HepG2 (cell line): ENCODE results near the gene KLHL28. TPM values are rescaled to one million over a fixed set of nuclear protein-coding genes. Genes with fewer than 3 reads are reported as not detected.
A peak's percentile ranks its signal among the peaks of the same experiment; 100 is the strongest.

ENCODE experiments used
- ATAC-seq: fragments of 200-7000 bp; cut with Tn5 transposase; 3 replicates; pipeline ENCODE4 v1.9.1; 2020; ENCODE audit warnings: mild to moderate bottlenecking, moderate library complexity
- BruUV-seq: library from RNA; stranded (reverse); fragments of 400-500 nt; replicated peaks from 2 replicates; lab custom pipeline; 2021; lab: Mats Ljungman, UMichigan
- CTCF ChIA-PET: fragments of 300-600 bp; formaldehyde crosslinking; extraction: SDS; loops from one replicate; lab custom pipeline; 2021; ENCODE audit warnings: low total read pairs, inconsistent platforms, low intra/inter-chr PET ratio; lab: Yijun Ruan, JAX
- POLR2A ChIA-PET: fragments of 350-600 bp; sonication (Branson Sonifier 250); formaldehyde crosslinking; loops from one replicate; lab custom pipeline; 2020; ENCODE audit warnings: antibody characterized with exemption, inconsistent platforms; lab: Yijun Ruan, JAX
- DNase-seq: peaks from one replicate; pipeline ENCODE4 v3.0.0-alpha.2; 2015; ENCODE audit warnings: low spot score
- FAIRE-seq: peaks from 3 replicates; lab custom pipeline; 2011; peaks lifted over from hg19 to GRCh38; lab: Jason Lieb, UNC
- H2AFZ ChIP-seq: one replicate; pipeline ENCODE4 v1.6.1; 2011; ENCODE audit warnings: low read length, inconsistent platforms
- H3K27ac ChIP-seq: fragments of 300-600 bp; 3 replicates; pipeline ENCODE4 v1.8.0; 2011; ENCODE audit warnings: mixed run types, mild to moderate bottlenecking, mixed read lengths, low read length, inconsistent platforms; ENCODE audit not compliant: insufficient read depth; ENCODE audit errors: extremely low read length
- H3K27me3 ChIP-seq, 2 experiments: fragments of 200-600 bp in 1 of 2; 2 replicates in 1 of 2; 3 replicates in 1 of 2; pipeline versions ENCODE4 v1.6.0 to v1.8.0; 2011; ENCODE audit warnings: low read length in 2 of 2, mild to moderate bottlenecking in 2 of 2, moderate library complexity in 2 of 2, inconsistent platforms in 1 of 2; ENCODE audit not compliant: insufficient read depth in 2 of 2, control insufficient read depth in 1 of 2
- H3K36me3 ChIP-seq, 2 experiments: fragments of 200-600 bp in 1 of 2; replicated peaks in 1 of 2; 2 replicates in 1 of 2; 3 replicates in 1 of 2; pipeline versions ENCODE4 v1.5.1 to v1.8.0; 2011; ENCODE audit warnings: low read length in 2 of 2, inconsistent platforms in 1 of 2; ENCODE audit not compliant: insufficient read depth in 2 of 2, control insufficient read depth in 1 of 2
- H3K4me1 ChIP-seq: 2 replicates; pipeline ENCODE4 v1.5.1; 2012; ENCODE audit warnings: low read length, inconsistent platforms; ENCODE audit not compliant: insufficient read depth
- H3K4me2 ChIP-seq: 2 replicates; pipeline ENCODE4 v1.6.0; 2011; ENCODE audit warnings: low read depth, low read length, inconsistent platforms
- H3K4me3 ChIP-seq, 3 experiments: fragments of 200-600 bp in 1 of 3; sonication (generic), shearing (Covaris generic) in 1 of 3; replicated peaks in 1 of 3; 2 replicates each; pipeline ENCODE4 v1.5.1; 2011 to 2016; ENCODE audit warnings: low read length in 3 of 3, inconsistent platforms in 2 of 3, low read depth in 2 of 3, mild to moderate bottlenecking in 2 of 3, control low read depth in 1 of 3, mixed read lengths in 1 of 3; ENCODE audit not compliant: insufficient read depth in 1 of 3
- H3K79me2 ChIP-seq: one replicate; pipeline ENCODE4 v1.6.1; 2011; ENCODE audit warnings: low read length, inconsistent platforms; ENCODE audit not compliant: insufficient read depth
- H3K9ac ChIP-seq: 2 replicates; pipeline ENCODE4 v1.6.0; 2011; ENCODE audit warnings: mild to moderate bottlenecking, low read depth, low read length, inconsistent platforms; ENCODE audit not compliant: insufficient read depth
- H3K9me3 ChIP-seq: 2 replicates; pipeline ENCODE4 v1.5.1; 2012; ENCODE audit warnings: mild to moderate bottlenecking, low read length
- H4K20me1 ChIP-seq: 2 replicates; pipeline ENCODE4 v1.6.0; 2011; ENCODE audit warnings: inconsistent platforms, mild to moderate bottlenecking, low read length, moderate library complexity; ENCODE audit not compliant: insufficient read depth
- ADNP ChIP-seq: sonication (generic); formaldehyde crosslinking; IDR thresholded peaks from 2 replicates; pipeline ENCODE4 v1.4.0; 2020; ENCODE audit warnings: missing genetic modification reagents
- KDM6A ChIP-seq: IDR thresholded peaks from 2 replicates; pipeline ENCODE4 v1.6.1; 2016; ENCODE audit warnings: low read depth
- TBX2 ChIP-seq: sonication (generic); formaldehyde crosslinking; IDR thresholded peaks from 2 replicates; pipeline ENCODE4 v1.5.0; 2020; ENCODE audit warnings: missing genetic modification reagents, mild to moderate bottlenecking, borderline replicate concordance
- TEAD3 ChIP-seq: optimal IDR thresholded peaks from 2 replicates; pipeline ENCODE3; 2016; ENCODE audit warnings: borderline replicate concordance
- THAP11 ChIP-seq: IDR thresholded peaks from 2 replicates; pipeline ENCODE4 v1.6.1; 2016; ENCODE audit warnings: missing biosample characterization, missing genetic modification reagents
- ZNF550 ChIP-seq: sonication (generic); formaldehyde crosslinking; IDR thresholded peaks from 2 replicates; pipeline ENCODE4 v1.4.0; 2020; ENCODE audit warnings: mild to moderate bottlenecking, missing genetic modification reagents, borderline replicate concordance
- ZNF629 ChIP-seq: sonication (generic); formaldehyde crosslinking; conservative IDR thresholded peaks from 2 replicates; pipeline ENCODE4 v1.5.0; 2020; ENCODE audit warnings: missing genetic modification reagents
- WGBS: methylation state at CpG from one replicate; pipeline ENCODE4 v1.1.6; 2017; ENCODE audit warnings: low lambda C conversion rate; 5-methylcytosine and 5-hydroxymethylcytosine counted together
- in situ Hi-C: cut with HindIII; loops from 2 replicates; pipeline ENCODE4 v1.10.0; 2017; ENCODE audit warnings: low pct_unique_long_range_greater_than_20kb; ENCODE audit not compliant: extremely low pct_ligation_motif_present
- intact Hi-C: fragments of 100-400 bp; cut with micrococcal nuclease; formaldehyde crosslinking; loops from one replicate; pipeline ENCODE4 v1.10.0; 2022; ENCODE audit not compliant: unreplicated experiment
- polyA plus RNA-seq, 8 experiments: library from polyadenylated mRNA; depleted of rRNA in 3 of 8; stranded (reverse) in 7 of 8; unstranded in 1 of 8; fragments of >200 nt; fragmentation: Illumina TruSeq in 4 of 8; extraction: Trizol in 4 of 8; gene quantifications; 2 replicates each; pipeline versions ENCODE4 v1.2.1 to v1.2.3, GENCODE V29; 2011 to 2016; ENCODE audit warnings: low read depth in 4 of 8, missing spikeins in 1 of 8, mixed read lengths in 1 of 8; ENCODE audit not compliant: insufficient read depth in 1 of 8
- total RNA-seq, 5 experiments: library from RNA; depleted of rRNA; stranded (reverse); fragments of >200 nt; fragmentation: Illumina TruSeq; extraction: Trizol; gene quantifications; 2 replicates each; pipeline ENCODE4 v1.2.3, GENCODE V29; 2016; ENCODE audit warnings: low read depth in 1 of 5
- TF ChIP-seq, protein P1 (sequence below): IDR thresholded peaks from 2 replicates; pipeline ENCODE4 v1.6.1; 2016; ENCODE audit warnings: low read depth, control low read depth

The KLHL28 gene
- total and polyA plus RNA-seq, 2 of the 13 experiments (the other 11 are each of a cell fraction or from before 2014, with no cell fraction given): 3.4 to 6.6 TPM

GRCh38 chr14:44963775-44964380, 2.1 kb upstream of the KLHL28 start (continued):
- TF ChIP-seq, protein P1, sequence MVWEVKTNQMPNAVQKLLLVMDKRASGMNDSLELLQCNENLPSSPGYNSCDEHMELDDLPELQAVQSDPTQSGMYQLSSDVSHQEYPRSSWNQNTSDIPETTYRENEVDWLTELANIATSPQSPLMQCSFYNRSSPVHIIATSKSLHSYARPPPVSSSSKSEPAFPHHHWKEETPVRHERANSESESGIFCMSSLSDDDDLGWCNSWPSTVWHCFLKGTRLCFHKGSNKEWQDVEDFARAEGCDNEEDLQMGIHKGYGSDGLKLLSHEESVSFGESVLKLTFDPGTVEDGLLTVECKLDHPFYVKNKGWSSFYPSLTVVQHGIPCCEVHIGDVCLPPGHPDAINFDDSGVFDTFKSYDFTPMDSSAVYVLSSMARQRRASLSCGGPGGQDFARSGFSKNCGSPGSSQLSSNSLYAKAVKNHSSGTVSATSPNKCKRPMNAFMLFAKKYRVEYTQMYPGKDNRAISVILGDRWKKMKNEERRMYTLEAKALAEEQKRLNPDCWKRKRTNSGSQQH (CRISPR knock-in tag): no peak
- peak; percentile 24; the same call in 1 of the 2 replicates for TF ChIP-seq THAP11 (CRISPR knock-in tag)
- TF ChIP-seq TEAD3: peak; percentile 55
- TF ChIP-seq TBX2 (CRISPR knock-in tag): no peak

GRCh38 chr14:44963044-44963528, 1.3 kb upstream of the KLHL28 start:
- Histone ChIP-seq H3K36me3 (no peaks in the 10 kb centered on the region), H3K9ac (peak overlapping the region; percentile 79), H3K9me3 (no peaks in the 10 kb centered on the region), H2AFZ (no peak overlapping the region), H4K20me1 (peaks cover 13% of the 10 kb centered on the region), H3K27ac (peak overlapping the region; percentile 77), H3K4me3 (peak overlapping the region; percentile 83 to 88 (median 84)), H3K27me3 (no peaks in the 10 kb centered on the region; a peak in 1 of 5 replicates), H3K4me2 (peak overlapping the region; percentile 82), H3K4me1 (peaks cover 44% of the 10 kb centered on the region), H3K79me2 (peaks cover 93% of the 10 kb centered on the region)
- no peak for FAIRE-seq
- TF ChIP-seq KDM6A (no peak), ADNP (CRISPR knock-in tag) (no peak), ZNF629 (CRISPR knock-in tag) (no peak), ZNF550 (CRISPR knock-in tag) (no peak)
- peak; percentile 5; the same call in 2 of the 3 replicates for ATAC-seq
- ChIA-PET POLR2A (interaction anchor here (0.6 to 4.5 kb wide), 6 partner anchors 17 to 172 kb away, joined by 3 to 42 read pairs (median 10); partner anchors contain the start of genes FANCM and FKBP3), CTCF (no interaction called here)
- intact Hi-C loops: loop anchor here (2.0 kb wide), 2 partner anchors 122 to 290 kb away; partner anchors contain the start of genes MIS18BP1 and PRPF39
- in situ Hi-C loops: loop anchor here (5.0 kb wide), 1 partner anchor 174 kb away; the partner anchor contains the start of gene FANCM
- no peak for DNase-seq
- WGBS: 62% methylated on average over 11 of the region's 13 CpGs
- no TSS peak for BruUV-seq
